C4-2B (cell line): ENCODE measurements around the gene RGSL1.

Source experiments
- H3K27ac ChIP-seq: fragments of 450-650 bp; 2 replicates; pipeline ENCODE4 v1.5.1; 2017
- CTCF ChIP-seq: fragments of 450-650 bp; conservative IDR thresholded peaks from 2 replicates; pipeline ENCODE4 v1.5.1; 2017; ENCODE audit warnings: mild to moderate bottlenecking
- ZFX ChIP-seq: fragments of 450-650 bp; IDR thresholded peaks from 2 replicates; pipeline ENCODE4 v1.6.1; 2017

RGSL1 gene

DNA sequence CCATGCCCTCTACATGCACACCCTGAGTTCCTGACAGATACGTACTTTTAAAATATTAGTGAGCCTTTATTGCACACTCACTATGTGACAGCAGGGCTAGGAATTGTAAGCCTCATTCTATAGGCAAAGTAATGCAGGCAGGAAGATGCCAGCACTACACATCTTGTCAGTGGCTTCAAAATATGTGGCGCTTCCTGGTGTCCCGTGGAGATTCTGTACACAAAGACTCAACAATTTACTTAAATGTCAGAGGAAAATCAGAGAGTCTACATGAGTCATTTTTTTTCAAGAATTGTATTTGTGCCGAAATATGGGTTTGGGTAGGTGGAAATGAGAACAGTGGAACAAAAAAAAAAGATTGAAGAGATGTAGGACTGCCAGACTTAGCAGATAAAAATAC lies 111.5 kb downstream of the RGSL1 start:
- no peak overlapping the region for H3K27ac ChIP-seq
- TF ChIP-seq ZFX (no peak), CTCF (no peak)

- H3K27ac ChIP-seq, result no peak overlapping the region
- no peak for TF ChIP-seq CTCF
- TF ChIP-seq ZFX, result no peak
Measured at GRCh38 chr1:182563095-182563494, 113.1 kb downstream of the RGSL1 start.

DNA sequence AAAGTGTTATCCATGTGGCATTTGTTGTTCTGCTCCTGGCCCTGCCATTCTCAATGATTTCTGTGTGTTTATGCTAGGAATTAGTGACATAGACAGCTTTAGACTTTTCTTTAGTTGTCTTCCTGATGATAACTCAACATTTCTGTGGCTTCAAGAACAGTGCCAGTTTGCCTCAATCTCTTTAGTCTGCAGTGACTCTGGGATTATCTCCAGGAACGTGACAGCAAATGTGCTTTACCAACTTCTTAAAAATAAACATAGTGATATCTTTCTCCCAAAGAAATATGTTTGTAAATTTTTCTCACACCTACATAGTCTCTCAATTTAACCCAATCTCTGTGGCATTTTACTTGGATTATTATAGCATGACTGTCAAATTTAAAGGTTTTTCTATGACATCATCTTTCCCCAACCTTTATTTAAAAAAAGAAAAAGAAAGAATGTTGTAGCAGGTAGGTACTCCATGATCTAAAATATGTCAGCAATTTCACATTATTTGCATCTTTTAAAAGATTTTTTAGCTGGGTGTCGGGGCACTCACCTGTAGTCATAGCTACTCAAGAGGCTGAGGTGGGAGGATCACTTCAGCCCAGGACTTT lies 114.6 kb downstream of the RGSL1 start:
- no peak overlapping the region for H3K27ac ChIP-seq
- TF ChIP-seq ZFX, result no peak
- no peak for TF ChIP-seq CTCF

- TF ChIP-seq CTCF, result no peak
- no peak for TF ChIP-seq ZFX
- no peak overlapping the region for H3K27ac ChIP-seq
Measured at GRCh38 chr1:182565537-182565936, 115.6 kb downstream of the RGSL1 start.

- H3K27ac ChIP-seq, result no peak overlapping the region
- TF ChIP-seq ZFX (no peak), CTCF (no peak)
Measured at GRCh38 chr1:182567629-182568028, 117.7 kb downstream of the RGSL1 start.

DNA sequence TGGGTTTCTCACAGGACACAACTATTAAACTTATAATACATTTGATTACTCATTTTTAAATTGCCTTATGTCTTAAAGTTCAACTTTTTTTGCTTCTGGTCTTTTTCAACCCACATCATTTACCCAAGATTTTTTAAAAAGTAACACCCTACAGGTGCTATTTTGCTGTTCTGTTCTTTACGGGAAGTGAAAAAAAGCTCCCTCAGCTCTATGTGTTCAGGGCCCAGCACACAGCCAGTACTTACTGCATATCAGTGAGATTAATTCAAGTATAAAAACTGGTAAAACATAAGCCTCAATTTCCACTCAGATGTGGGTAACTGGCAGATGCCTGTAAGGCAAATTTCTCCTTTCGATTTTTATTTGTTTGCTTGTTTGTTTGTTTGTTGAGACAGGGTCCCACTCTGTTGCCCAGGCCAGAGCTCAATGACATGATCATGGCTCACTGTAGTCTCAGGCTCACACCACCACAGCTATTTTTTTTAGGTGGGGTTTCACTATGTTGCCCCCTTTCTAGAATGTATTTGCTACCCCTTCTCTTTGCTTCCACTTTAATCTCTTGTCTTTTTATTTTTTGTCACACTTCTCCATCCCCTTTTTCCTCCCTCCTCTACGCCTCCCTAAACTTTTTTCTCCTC lies 118.8 kb downstream of the RGSL1 start:
- TF ChIP-seq ZFX (no peak), CTCF (no peak)
- no peak overlapping the region for H3K27ac ChIP-seq

DNA sequence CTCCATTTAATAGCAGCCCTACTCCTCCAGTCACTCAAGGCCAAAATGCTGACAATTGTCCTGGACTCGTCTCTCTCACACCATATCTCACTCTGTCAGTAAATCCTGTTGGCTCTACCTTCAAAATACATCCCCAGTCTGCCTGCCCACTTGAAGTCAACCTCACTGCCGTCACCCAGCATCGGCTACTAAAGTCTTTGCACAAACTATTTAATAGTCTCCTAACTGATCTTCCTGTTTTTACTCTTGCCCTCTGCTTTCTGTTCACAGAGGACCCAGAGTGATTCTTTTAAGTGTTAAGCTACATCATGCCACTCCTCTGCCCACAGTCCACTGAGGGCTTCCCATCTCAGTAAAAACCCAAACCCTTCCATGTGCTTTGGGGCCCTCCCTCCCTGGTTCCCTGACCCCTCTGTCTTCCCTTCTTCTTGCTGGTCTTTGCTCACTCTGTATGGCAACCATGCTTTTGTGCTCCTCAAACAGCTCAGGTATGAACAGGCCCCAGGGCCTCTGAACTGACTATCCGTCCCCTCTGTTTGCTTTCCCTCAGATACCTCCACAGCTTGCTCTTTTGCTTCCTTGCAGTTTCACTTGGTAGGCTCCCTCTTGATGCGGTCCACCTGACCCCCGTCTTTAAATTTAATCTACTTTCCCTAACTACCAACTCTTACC lies 120.1 kb downstream of the RGSL1 start:
- TF ChIP-seq CTCF (no peak), ZFX (no peak)
- no peak overlapping the region for H3K27ac ChIP-seq
